Colonic mucosa (tissue), 4 donors: ENCODE measurements around the gene HS1BP3. TPM values are rescaled to one million over a fixed set of nuclear protein-coding genes. Genes with fewer than 3 reads are reported as not detected.

Experiments used
- DNase-seq: peaks from one replicate; pipeline ENCODE4 v3.0.0-alpha.2; 2020
- H3K27ac ChIP-seq: fragments of 200-600 bp; one replicate; pipeline ENCODE4 v1.8.0; 2021
- H3K27me3 ChIP-seq: fragments of 200-600 bp; one replicate; pipeline ENCODE4 v1.8.0; 2021
- H3K36me3 ChIP-seq: fragments of 200-600 bp; one replicate; pipeline ENCODE4 v1.8.0; 2021
- H3K4me1 ChIP-seq: fragments of 200-600 bp; one replicate; pipeline ENCODE4 v1.8.0; 2021; ENCODE audit warnings: mild to moderate bottlenecking
- H3K4me3 ChIP-seq: fragments of 200-600 bp; one replicate; pipeline ENCODE4 v1.8.0; 2021
- H3K9ac ChIP-seq, 2 donors: one replicate each; pipeline ENCODE4 v1.7.0; 2013; ENCODE audit warnings: control low read depth in 2 of 2, low read depth in 2 of 2, low read length in 2 of 2
- H3K9me3 ChIP-seq: fragments of 200-600 bp; one replicate; pipeline ENCODE4 v1.8.0; 2021
- CTCF ChIP-seq: fragments of 200-600 bp; IDR thresholded peaks from one replicate; pipeline ENCODE4 v1.8.0; 2022; ENCODE audit warnings: antibody characterized with exemption, mild to moderate bottlenecking
- intact Hi-C: fragments of 100-400 bp; cut with DNase I; formaldehyde crosslinking; loops from one replicate; pipeline ENCODE4 v1.14.1; 2022
- total RNA-seq, 2 donors: library from RNA; stranded (reverse); fragmentation: NEBNext Ultra II Directional in 1 of 2; extraction: Animal tissue kit (Norgen Biotek cat#: 25700) in 1 of 2; gene quantifications; one replicate each; pipeline ENCODE4 v1.2.1, GENCODE V29; 2021
- donor health status: healthy.
- donor health status: DM: no; HTN: no; CAD: no.
- donor health status: DM: no; HTN: no; CAD: no.

HS1BP3 gene
- total RNA-seq, 2 donors from 2014 or later = 21.2 to 21.5 TPM

- Histone ChIP-seq H3K36me3 (no peaks in the 10 kb centered on the region), H3K4me1 (no peaks in the 10 kb centered on the region), H3K27ac (peak overlapping the region; percentile 51), H3K4me3 (no peak overlapping the region), H3K9ac (no peak overlapping the region), H3K9me3 (no peaks in the 10 kb centered on the region), H3K27me3 (no peaks in the 10 kb centered on the region)
- intact Hi-C loops = no loop called here
- peak; percentile 42 for DNase-seq
- TF ChIP-seq CTCF = no peak
These were observed 39.6 kb downstream of the HS1BP3 start for GRCh38 chr2:20611077-20611843.

GRCh38 chr2:20609995-20610357, 40.9 kb downstream of the HS1BP3 start:
- DNase-seq = no peak
- Histone ChIP-seq H3K4me3 (no peak overlapping the region), H3K9me3 (no peaks in the 10 kb centered on the region), H3K9ac (no peak overlapping the region), H3K36me3 (no peaks in the 10 kb centered on the region), H3K27ac (peak overlapping the region; percentile 9), H3K4me1 (no peaks in the 10 kb centered on the region), H3K27me3 (no peaks in the 10 kb centered on the region)
- intact Hi-C loops = no loop called here
- TF ChIP-seq CTCF = no peak

GRCh38 chr2:20609349-20609994, 41.4 kb downstream of the HS1BP3 start:
- Histone ChIP-seq H3K36me3 (no peaks in the 10 kb centered on the region), H3K9ac (peak overlapping the region in 1 of 2 donors; percentile 21), H3K27me3 (no peaks in the 10 kb centered on the region), H3K27ac (peak overlapping the region; percentile 9), H3K4me3 (no peak overlapping the region), H3K9me3 (no peaks in the 10 kb centered on the region), H3K4me1 (no peaks in the 10 kb centered on the region)
- no peak for TF ChIP-seq CTCF
- intact Hi-C loops = no loop called here
- DNase-seq = no peak

- no peak for TF ChIP-seq CTCF
- Histone ChIP-seq H3K36me3 (no peaks in the 10 kb centered on the region), H3K9ac (peak overlapping the region in 1 of 2 donors; percentile 21), H3K4me3 (no peak overlapping the region), H3K27ac (peak overlapping the region; percentile 9), H3K9me3 (no peaks in the 10 kb centered on the region), H3K27me3 (no peaks in the 10 kb centered on the region), H3K4me1 (no peaks in the 10 kb centered on the region)
- DNase-seq = no peak
- intact Hi-C loops = no loop called here
These were observed 42.1 kb downstream of the HS1BP3 start for GRCh38 chr2:20608666-20609348.

- H3K4me1 ChIP-seq = no peaks in the 10 kb centered on the region
- H3K9ac ChIP-seq = no peak overlapping the region
- intact Hi-C loops = no loop called here
- H3K9me3 ChIP-seq = no peaks in the 10 kb centered on the region
- no peak overlapping the region for H3K4me3 ChIP-seq
- H3K36me3 ChIP-seq = no peaks in the 10 kb centered on the region
- H3K27me3 ChIP-seq = no peaks in the 10 kb centered on the region
- TF ChIP-seq CTCF = no peak
- no peak overlapping the region for H3K27ac ChIP-seq
- DNase-seq = no peak
These were observed 43.5 kb downstream of the HS1BP3 start for GRCh38 chr2:20607446-20607845.
